Measurements from ENCODE around the gene CAPN14. TPM values are rescaled to one million over a fixed set of nuclear protein-coding genes. Genes with fewer than 3 reads are reported as not detected.

CAPN14 gene
- total and polyA plus RNA-seq, 7 donors = 0.16 to 0.27 (median 0.24) TPM; not detected in 3

DNA sequence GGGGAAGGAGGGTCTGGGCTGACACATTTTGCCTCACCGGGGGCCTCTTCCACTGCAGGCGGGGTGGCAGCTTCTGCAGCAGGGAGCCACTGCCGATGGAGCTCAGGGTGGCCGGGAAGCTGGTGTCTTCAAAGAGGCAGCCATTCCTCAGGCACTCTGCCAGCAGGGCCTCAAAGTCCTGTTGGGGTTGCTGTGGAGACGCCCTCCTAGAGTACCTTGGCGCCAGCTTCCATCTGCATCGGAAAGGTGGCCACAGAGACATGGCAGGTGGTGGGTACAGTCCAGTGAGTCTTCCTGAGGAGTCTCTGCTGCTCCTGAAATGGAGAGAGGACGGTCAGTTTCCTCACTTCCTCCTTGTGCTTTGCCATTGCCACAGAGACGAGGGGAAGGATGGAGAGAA is 12.1 kb downstream of the CAPN14 start:
- H3K27me3 ChIP-seq = no peaks in the 10 kb centered on the region
- no peaks in the 10 kb centered on the region for H3K36me3 ChIP-seq
- 75 to 91% methylated on average over 9 of the region's 9 CpGs for WGBS, 2 donors
- no peak for DNase-seq
- peaks cover 0 to 24% (median 15%) of the 10 kb centered on the region in 4 donors for H3K4me1 ChIP-seq
- H3K4me3 ChIP-seq = no peak overlapping the region
- no peak overlapping the region for H3K27ac ChIP-seq
- H3K9me3 ChIP-seq = no peaks in the 10 kb centered on the region
- intact Hi-C loops (cut with DNase I) = no loop called here
- TF ChIP-seq POLR2AphosphoS5 (IDR thresholded peaks at IDR 0.05) = no peak

DNA sequence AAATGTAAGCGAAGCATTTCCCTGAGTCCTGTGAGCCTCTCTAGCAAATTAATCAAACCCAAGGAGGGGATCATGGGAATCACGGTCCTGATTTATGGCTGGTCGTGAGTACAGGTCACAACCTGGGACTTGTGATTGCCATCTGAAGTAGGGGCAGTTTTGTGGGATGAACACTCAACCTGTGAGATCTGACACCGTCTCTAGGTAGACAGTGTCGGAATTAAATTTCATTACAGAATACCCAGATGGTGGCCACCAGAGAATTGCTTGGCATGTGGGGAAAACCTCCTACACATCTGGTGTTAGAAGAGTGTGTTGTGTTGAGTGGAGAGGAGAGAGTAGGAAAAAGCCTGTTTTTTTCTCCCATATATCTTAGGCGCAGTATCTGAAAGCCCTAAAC is 12.5 kb downstream of the CAPN14 start:
- TF ChIP-seq, protein P1, sequence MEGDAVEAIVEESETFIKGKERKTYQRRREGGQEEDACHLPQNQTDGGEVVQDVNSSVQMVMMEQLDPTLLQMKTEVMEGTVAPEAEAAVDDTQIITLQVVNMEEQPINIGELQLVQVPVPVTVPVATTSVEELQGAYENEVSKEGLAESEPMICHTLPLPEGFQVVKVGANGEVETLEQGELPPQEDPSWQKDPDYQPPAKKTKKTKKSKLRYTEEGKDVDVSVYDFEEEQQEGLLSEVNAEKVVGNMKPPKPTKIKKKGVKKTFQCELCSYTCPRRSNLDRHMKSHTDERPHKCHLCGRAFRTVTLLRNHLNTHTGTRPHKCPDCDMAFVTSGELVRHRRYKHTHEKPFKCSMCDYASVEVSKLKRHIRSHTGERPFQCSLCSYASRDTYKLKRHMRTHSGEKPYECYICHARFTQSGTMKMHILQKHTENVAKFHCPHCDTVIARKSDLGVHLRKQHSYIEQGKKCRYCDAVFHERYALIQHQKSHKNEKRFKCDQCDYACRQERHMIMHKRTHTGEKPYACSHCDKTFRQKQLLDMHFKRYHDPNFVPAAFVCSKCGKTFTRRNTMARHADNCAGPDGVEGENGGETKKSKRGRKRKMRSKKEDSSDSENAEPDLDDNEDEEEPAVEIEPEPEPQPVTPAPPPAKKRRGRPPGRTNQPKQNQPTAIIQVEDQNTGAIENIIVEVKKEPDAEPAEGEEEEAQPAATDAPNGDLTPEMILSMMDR (IDR thresholded peaks at IDR 0.05) = no peak
- no peak for TF ChIP-seq POLR2A (IDR thresholded peaks at IDR 0.05)
- TF ChIP-seq EP300 (IDR thresholded peaks at IDR 0.05) = no peak
- no peak for TF ChIP-seq POLR2AphosphoS5 (IDR thresholded peaks at IDR 0.05)
- 79 to 91% methylated on average over 6 of the region's 6 CpGs for WGBS, 2 donors
- H3K4me1 ChIP-seq = peaks cover 0 to 24% (median 15%) of the 10 kb centered on the region in 4 donors
- no peak overlapping the region for H3K27ac ChIP-seq
- intact Hi-C loops (cut with DNase I) = no loop called here
- no peaks in the 10 kb centered on the region for H3K36me3 ChIP-seq
- H3K4me3 ChIP-seq = no peak overlapping the region
- no peaks in the 10 kb centered on the region for H3K9me3 ChIP-seq
- H3K27me3 ChIP-seq = no peaks in the 10 kb centered on the region
- no peak for DNase-seq

DNA sequence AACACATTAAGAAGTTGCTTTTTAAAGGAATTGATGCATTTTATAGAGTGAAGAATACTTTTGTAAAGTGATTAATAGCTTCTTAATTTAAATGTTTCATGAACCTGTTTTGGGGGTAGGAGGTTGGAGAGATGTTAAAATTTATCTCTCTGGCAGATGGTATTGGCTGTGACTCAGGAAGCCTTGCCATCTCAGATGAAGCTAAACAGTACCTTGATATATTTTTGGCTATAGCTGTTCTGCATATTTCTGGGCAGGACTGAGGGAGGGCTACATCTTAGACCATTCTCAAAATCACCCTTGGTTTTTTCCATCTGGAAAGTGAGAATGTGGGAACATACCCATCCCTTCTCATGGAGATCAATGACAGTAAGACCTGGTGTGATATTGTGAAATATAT is 13.4 kb downstream of the CAPN14 start:
- Histone ChIP-seq H3K36me3 (no peaks in the 10 kb centered on the region), H3K4me1 (peaks cover 0 to 24% (median 15%) of the 10 kb centered on the region in 4 donors), H3K4me3 (no peak overlapping the region), H3K27ac (no peak overlapping the region), H3K27me3 (no peaks in the 10 kb centered on the region), H3K9me3 (no peaks in the 10 kb centered on the region)
- intact Hi-C loops (cut with DNase I) = no loop called here
- DNase-seq = no peak
- TF ChIP-seq EP300 (IDR thresholded peaks at IDR 0.05) (no peak), POLR2A (IDR thresholded peaks at IDR 0.05) (no peak), POLR2AphosphoS5 (IDR thresholded peaks at IDR 0.05) (no peak)
- TF ChIP-seq, protein P1 (IDR thresholded peaks at IDR 0.05) = no peak

DNA sequence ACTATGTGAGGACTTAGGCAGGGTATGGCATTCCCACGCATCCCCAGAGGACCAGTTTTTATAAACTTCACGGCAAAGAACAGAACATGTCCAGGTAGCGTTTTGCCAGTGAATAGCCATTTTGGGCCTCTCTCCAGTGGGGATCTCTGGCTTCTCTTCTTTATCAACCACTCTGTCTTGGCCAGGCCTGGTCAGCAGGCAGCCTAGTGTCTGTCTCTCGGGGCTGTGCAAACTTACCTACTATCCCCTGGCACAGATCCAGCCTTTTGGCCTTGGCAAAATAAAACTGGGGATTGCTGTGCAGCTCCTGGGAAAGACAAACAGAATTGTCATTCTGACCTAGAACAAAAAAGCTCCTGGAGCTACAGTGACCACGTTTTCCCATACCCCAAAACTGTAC is 14.5 kb downstream of the CAPN14 start:
- DNase-seq = no peak
- intact Hi-C loops (cut with DNase I) = no loop called here
- Histone ChIP-seq H3K4me1 (peaks cover 0 to 24% (median 15%) of the 10 kb centered on the region in 4 donors), H3K4me3 (no peak overlapping the region), H3K27ac (no peak overlapping the region), H3K9me3 (no peaks in the 10 kb centered on the region), H3K36me3 (no peaks in the 10 kb centered on the region), H3K27me3 (no peaks in the 10 kb centered on the region)
- WGBS, 2 donors = 63 to 80% methylated on average over 5 of the region's 5 CpGs
- TF ChIP-seq POLR2A (IDR thresholded peaks at IDR 0.05) = no peak

DNA sequence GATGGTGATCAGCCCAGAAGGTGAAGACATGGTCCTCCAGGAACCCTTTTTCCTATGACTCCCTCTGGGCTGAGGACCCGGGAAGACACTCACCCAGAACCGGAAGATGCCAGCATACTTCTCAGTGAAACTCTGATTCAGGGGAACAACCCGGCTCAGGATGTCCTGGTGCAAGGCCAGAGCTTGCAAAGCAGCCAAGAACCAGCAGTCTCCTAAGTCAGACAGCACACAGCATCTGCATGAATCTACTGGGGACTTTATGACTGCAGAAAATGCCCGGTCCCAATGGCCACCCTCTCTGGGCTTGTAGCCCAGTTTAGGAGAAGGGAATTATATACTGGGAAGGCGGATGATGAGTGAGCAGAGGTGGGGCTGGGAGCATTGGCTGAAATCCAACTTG is 15.3 kb downstream of the CAPN14 start:
- Histone ChIP-seq H3K27ac (no peak overlapping the region), H3K36me3 (no peaks in the 10 kb centered on the region), H3K4me1 (peaks cover 0 to 24% (median 15%) of the 10 kb centered on the region in 4 donors), H3K27me3 (no peaks in the 10 kb centered on the region), H3K9me3 (no peaks in the 10 kb centered on the region), H3K4me3 (no peak overlapping the region)
- intact Hi-C loops (cut with DNase I) = no loop called here
- no peak for DNase-seq
- 83 to 91% methylated on average over 5 of the region's 5 CpGs for WGBS, 2 donors
- TF ChIP-seq EP300 (IDR thresholded peaks at IDR 0.05) = no peak
- no peak for TF ChIP-seq POLR2AphosphoS5 (IDR thresholded peaks at IDR 0.05)
- TF ChIP-seq, protein P1 (IDR thresholded peaks at IDR 0.05) = no peak
- TF ChIP-seq POLR2A (IDR thresholded peaks at IDR 0.05) = no peak

DNA sequence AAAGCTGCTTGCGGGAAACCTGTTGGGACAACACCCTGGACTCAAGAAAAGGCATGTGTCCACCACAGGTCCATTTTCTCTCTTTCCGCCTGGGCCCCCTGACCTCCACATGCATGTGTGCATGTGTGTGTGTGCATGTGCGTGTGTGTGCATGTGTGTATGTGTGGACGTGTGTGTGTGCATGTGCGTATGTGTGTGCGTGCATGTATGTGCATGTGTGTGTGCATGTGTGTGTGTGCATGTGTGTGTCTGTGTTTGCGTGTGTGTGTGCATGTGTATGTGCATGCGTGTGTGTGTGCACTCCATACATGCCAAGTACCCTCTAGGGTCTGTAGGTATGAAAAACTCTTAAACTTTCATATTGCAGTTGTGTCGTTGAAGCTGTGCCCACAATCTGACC is 16.3 kb downstream of the CAPN14 start:
- H3K4me1 ChIP-seq = peaks cover 0 to 24% (median 15%) of the 10 kb centered on the region in 4 donors
- WGBS, 2 donors = 84 to 97% methylated on average over 9 of the region's 9 CpGs
- no peaks in the 10 kb centered on the region for H3K27me3 ChIP-seq
- no peak overlapping the region for H3K27ac ChIP-seq
- TF ChIP-seq POLR2A (IDR thresholded peaks at IDR 0.05) (no peak), EP300 (IDR thresholded peaks at IDR 0.05) (no peak), POLR2AphosphoS5 (IDR thresholded peaks at IDR 0.05) (no peak)
- TF ChIP-seq, protein P1 (IDR thresholded peaks at IDR 0.05) = no peak
- no peaks in the 10 kb centered on the region for H3K9me3 ChIP-seq
- H3K4me3 ChIP-seq = no peak overlapping the region
- H3K36me3 ChIP-seq = no peaks in the 10 kb centered on the region
- no peak for DNase-seq
- intact Hi-C loops (cut with DNase I) = no loop called here

Measured in sigmoid colon (tissue), 7 donors.